ENCODE results near the gene LTB4R.

- TF ChIP-seq CTCF (conservative IDR thresholded peaks at IDR 0.05) (no peak), EZH2 (IDR thresholded peaks at IDR 0.05; ENCODE audit: low read depth) (no peak)
These were observed 4.7 kb downstream of the LTB4R start for GRCh38 chr14:24315807-24316596.

All from PC-9 (cell line).